GM19025 (cell line): ENCODE results near the gene FADS6.
"Not testable (repeated sequence)": the region's sequence is repeated elsewhere in the genome, so short reads cannot be mapped to it uniquely, and the experiment has no call there.

ENCODE experiments used
- ATAC-seq: cut with Tn5 transposase; IDR thresholded peaks from one replicate; pipeline ENCODE4 v1.9.1; 2021; ENCODE audit warnings: mild to moderate bottlenecking, low read depth, moderate library complexity; ENCODE audit not compliant: unreplicated experiment

The FADS6 gene

GRCh38 chr17:74870512-74870911 is 22.9 kb downstream of the FADS6 start:
- no peak for ATAC-seq

- not testable (repeated sequence) for ATAC-seq
Observed at GRCh38 chr17:74870028-74870427, 23.4 kb downstream of the FADS6 start.

- ATAC-seq: no peak
Observed at GRCh38 chr17:74868908-74869255, 24.6 kb downstream of the FADS6 start.

- ATAC-seq: no peak
Observed at GRCh38 chr17:74868251-74868907, 25.1 kb downstream of the FADS6 start.

GRCh38 chr17:74866198-74866835 is 27.1 kb downstream of the FADS6 start:
- ATAC-seq: no peak

- no peak for ATAC-seq
Observed at GRCh38 chr17:74865504-74866197, 27.8 kb downstream of the FADS6 start.

- ATAC-seq: no peak
Observed at GRCh38 chr17:74864866-74865395, 28.5 kb downstream of the FADS6 start.

GRCh38 chr17:74864297-74864865 is 29.1 kb downstream of the FADS6 start:
- ATAC-seq: no peak

- no peak for ATAC-seq
Observed at GRCh38 chr17:74863420-74864296, 29.8 kb downstream of the FADS6 start.

GRCh38 chr17:74862919-74863318 is 30.5 kb downstream of the FADS6 start:
- no peak for ATAC-seq

GRCh38 chr17:74862108-74862901 is 31.1 kb downstream of the FADS6 start:
- no peak for ATAC-seq

GRCh38 chr17:74861662-74862107 is 31.7 kb downstream of the FADS6 start:
- no peak for ATAC-seq

- no peak for ATAC-seq
Observed at GRCh38 chr17:74860872-74861661, 32.4 kb downstream of the FADS6 start.

GRCh38 chr17:74860229-74860871 is 33.1 kb downstream of the FADS6 start:
- no peak for ATAC-seq

GRCh38 chr17:74859459-74860228 is 33.8 kb downstream of the FADS6 start, which contains the start of gene GRIN2C:
Gene GRIN2C (minus strand): TSS chr17:74859885. CDS start chr17:74855092, 4,793 bp downstream.
- no peak for ATAC-seq

GRCh38 chr17:74858672-74859458 is 34.6 kb downstream of the FADS6 start:
- no peak for ATAC-seq
